Measurements from ENCODE around the gene GCK.

GCK gene

GRCh38 chr7:44208085-44208484 is 18.8 kb upstream of the GCK start:
- no peak overlapping the region for H4K8ac ChIP-seq (ENCODE audit: low read depth, low read length)
- WGBS (ENCODE audit: extremely low coverage, insufficient coverage, insufficient read length), result no CpG with 5 or more reads among the region's 7 CpGs
- no peak overlapping the region for H4K91ac ChIP-seq (ENCODE audit: low read depth, low read length)
- no peak overlapping the region for H3K4me3 ChIP-seq (ENCODE audit: low read depth, low read length)
- H2BK120ac ChIP-seq (ENCODE audit: insufficient read depth, low read length, poor library complexity), result no peak overlapping the region
- no peak overlapping the region for H2BK5ac ChIP-seq (ENCODE audit: low read depth, low read length, poor library complexity)
- no peak overlapping the region for H3K4ac ChIP-seq (ENCODE audit: low read depth, low read length)
- H3K4me1 ChIP-seq (ENCODE audit: control insufficient read depth in 1 of 2, insufficient read depth in 2 of 2, low read length in 2 of 2), result no peaks in the 10 kb centered on the region
- peaks cover 2% of the 10 kb centered on the region for H3K79me2 ChIP-seq (ENCODE audit: control insufficient read depth, insufficient read depth, low read length, poor library complexity)
- H3K4me2 ChIP-seq (ENCODE audit: low read length), result no peak overlapping the region
- H3K18ac ChIP-seq (ENCODE audit: low read length), result peak overlapping the region; percentile 35
- H4K12ac ChIP-seq (ENCODE audit: low read depth, low read length), result no peak overlapping the region
- no peak overlapping the region for H2AK5ac ChIP-seq (ENCODE audit: low read length)
- no peak for DNase-seq
- no peak overlapping the region for H3K27ac ChIP-seq (ENCODE audit: low read depth, low read length)
- H3K36me3 ChIP-seq (ENCODE audit: control insufficient read depth in 1 of 2, insufficient read depth in 2 of 2, low read length in 2 of 2), result peaks cover 62 to 79% of the 10 kb centered on the region in 2 experiments
- H2AFZ ChIP-seq (ENCODE audit: insufficient read depth, low read length, poor library complexity), result no peak overlapping the region
- no peak overlapping the region for H3K9ac ChIP-seq (ENCODE audit: low read length)
- H3K27me3 ChIP-seq (ENCODE audit: insufficient read depth, low read length), result no peaks in the 10 kb centered on the region
- H3K79me1 ChIP-seq (ENCODE audit: low read length), result no peaks in the 10 kb centered on the region
- no peak overlapping the region for H2BK12ac ChIP-seq (ENCODE audit: low read length)
- no peak overlapping the region for H3K23ac ChIP-seq (ENCODE audit: low read length)
- H3K9me3 ChIP-seq (ENCODE audit: insufficient read depth, low read depth, low read length), result no peaks in the 10 kb centered on the region
- no peak overlapping the region for H3K14ac ChIP-seq (ENCODE audit: low read length)

- Histone ChIP-seq H2AFZ (ENCODE audit: insufficient read depth, low read length, poor library complexity) (no peak overlapping the region), H3K4me1 (ENCODE audit: control insufficient read depth in 1 of 2, insufficient read depth in 2 of 2, low read length in 2 of 2) (peaks cover 3 to 4% of the 10 kb centered on the region in 2 experiments), H3K4me2 (ENCODE audit: low read length) (no peak overlapping the region), H2AK5ac (ENCODE audit: low read length) (no peak overlapping the region), H4K91ac (ENCODE audit: low read depth, low read length) (no peak overlapping the region), H3K79me1 (ENCODE audit: low read length) (peaks cover 1% of the 10 kb centered on the region), H3K4me3 (ENCODE audit: low read depth, low read length) (no peak overlapping the region), H2BK5ac (ENCODE audit: low read depth, low read length, poor library complexity) (no peak overlapping the region), H3K36me3 (ENCODE audit: control insufficient read depth in 1 of 2, insufficient read depth in 2 of 2, low read length in 2 of 2) (peaks cover 44 to 60% of the 10 kb centered on the region in 2 experiments), H3K27me3 (ENCODE audit: insufficient read depth, low read length) (no peaks in the 10 kb centered on the region), H3K18ac (ENCODE audit: low read length) (no peak overlapping the region), H3K4ac (ENCODE audit: low read depth, low read length) (no peak overlapping the region), H4K8ac (ENCODE audit: low read depth, low read length) (no peak overlapping the region), H3K14ac (ENCODE audit: low read length) (no peak overlapping the region), H2BK120ac (ENCODE audit: insufficient read depth, low read length, poor library complexity) (no peak overlapping the region), H4K12ac (ENCODE audit: low read depth, low read length) (no peak overlapping the region), H3K23ac (ENCODE audit: low read length) (no peak overlapping the region), H3K9me3 (ENCODE audit: insufficient read depth, low read depth, low read length) (no peaks in the 10 kb centered on the region), H3K27ac (ENCODE audit: low read depth, low read length) (no peak overlapping the region), H2BK12ac (ENCODE audit: low read length) (no peak overlapping the region), H3K79me2 (ENCODE audit: control insufficient read depth, insufficient read depth, low read length, poor library complexity) (peaks cover 12% of the 10 kb centered on the region), H3K9ac (ENCODE audit: low read length) (no peak overlapping the region)
- no peak for DNase-seq
- no CpG with 5 or more reads among the region's 5 CpGs for WGBS (ENCODE audit: extremely low coverage, insufficient coverage, insufficient read length)
Observed at GRCh38 chr7:44206008-44206407, 16.8 kb upstream of the GCK start.

GRCh38 chr7:44201813-44202212 is 12.6 kb upstream of the GCK start:
- Histone ChIP-seq H2BK12ac (ENCODE audit: low read length) (no peak overlapping the region), H3K4me3 (ENCODE audit: low read depth, low read length) (peak overlapping the region; percentile 47), H2BK5ac (ENCODE audit: low read depth, low read length, poor library complexity) (no peak overlapping the region), H3K9ac (ENCODE audit: low read length) (peak overlapping the region; percentile 12), H3K79me1 (ENCODE audit: low read length) (peaks cover 3% of the 10 kb centered on the region), H3K4me2 (ENCODE audit: low read length) (peak overlapping the region; percentile 94), H3K27ac (ENCODE audit: low read depth, low read length) (no peak overlapping the region), H2BK120ac (ENCODE audit: insufficient read depth, low read length, poor library complexity) (no peak overlapping the region), H3K14ac (ENCODE audit: low read length) (no peak overlapping the region), H3K36me3 (ENCODE audit: control insufficient read depth in 1 of 2, insufficient read depth in 2 of 2, low read length in 2 of 2) (peaks cover 12 to 22% of the 10 kb centered on the region in 2 experiments), H3K27me3 (ENCODE audit: insufficient read depth, low read length) (no peaks in the 10 kb centered on the region), H3K9me3 (ENCODE audit: insufficient read depth, low read depth, low read length) (no peaks in the 10 kb centered on the region), H4K91ac (ENCODE audit: low read depth, low read length) (no peak overlapping the region), H3K18ac (ENCODE audit: low read length) (no peak overlapping the region), H3K79me2 (ENCODE audit: control insufficient read depth, insufficient read depth, low read length, poor library complexity) (peaks cover 14% of the 10 kb centered on the region), H4K8ac (ENCODE audit: low read depth, low read length) (no peak overlapping the region), H2AFZ (ENCODE audit: insufficient read depth, low read length, poor library complexity) (no peak overlapping the region), H4K12ac (ENCODE audit: low read depth, low read length) (no peak overlapping the region), H3K4me1 (ENCODE audit: control insufficient read depth in 1 of 2, insufficient read depth in 2 of 2, low read length in 2 of 2) (peaks cover 3 to 4% of the 10 kb centered on the region in 2 experiments), H3K23ac (ENCODE audit: low read length) (no peak overlapping the region), H2AK5ac (ENCODE audit: low read length) (no peak overlapping the region), H3K4ac (ENCODE audit: low read depth, low read length) (peak overlapping the region; percentile 78)
- WGBS (ENCODE audit: extremely low coverage, insufficient coverage, insufficient read length), result no CpG with 5 or more reads among the region's 8 CpGs
- DNase-seq, result no peak

- WGBS (ENCODE audit: extremely low coverage, insufficient coverage, insufficient read length), result no CpG with 5 or more reads among the region's 58 CpGs
- H3K36me3 ChIP-seq (ENCODE audit: control insufficient read depth in 1 of 2, insufficient read depth in 2 of 2, low read length in 2 of 2), result peaks cover 4 to 14% of the 10 kb centered on the region in 2 experiments
- H3K27ac ChIP-seq (ENCODE audit: low read depth, low read length), result peak within 1 kb of the TSS; percentile 43
- H3K4me2 ChIP-seq (ENCODE audit: low read length), result peak within 1 kb of the TSS; percentile 94
- H3K9me3 ChIP-seq (ENCODE audit: insufficient read depth, low read depth, low read length), result no peaks in the 10 kb centered on the region
- no peak within 1 kb of the TSS for H3K23ac ChIP-seq (ENCODE audit: low read length)
- peak within 1 kb of the TSS; percentile 87 for H3K4ac ChIP-seq (ENCODE audit: low read depth, low read length)
- peak within 1 kb of the TSS; percentile 94 for H3K14ac ChIP-seq (ENCODE audit: low read length)
- peak within 1 kb of the TSS; percentile 8 for H2BK120ac ChIP-seq (ENCODE audit: insufficient read depth, low read length, poor library complexity)
- H4K91ac ChIP-seq (ENCODE audit: low read depth, low read length), result peak within 1 kb of the TSS; percentile 85
- H3K9ac ChIP-seq (ENCODE audit: low read length), result peak within 1 kb of the TSS; percentile 84
- peak within 1 kb of the TSS; percentile 95 for H3K4me3 ChIP-seq (ENCODE audit: low read depth, low read length)
- peaks cover 3% of the 10 kb centered on the region for H3K79me1 ChIP-seq (ENCODE audit: low read length)
- H2AFZ ChIP-seq (ENCODE audit: insufficient read depth, low read length, poor library complexity), result peak within 1 kb of the TSS; percentile 97
- H2BK12ac ChIP-seq (ENCODE audit: low read length), result no peak within 1 kb of the TSS
- DNase-seq, result peak; percentile 94 to 98
- H3K79me2 ChIP-seq (ENCODE audit: control insufficient read depth, insufficient read depth, low read length, poor library complexity), result peaks cover 14% of the 10 kb centered on the region
- no peaks in the 10 kb centered on the region for H3K27me3 ChIP-seq (ENCODE audit: insufficient read depth, low read length)
- H3K4me1 ChIP-seq (ENCODE audit: control insufficient read depth in 1 of 2, insufficient read depth in 2 of 2, low read length in 2 of 2), result peaks cover 3 to 4% of the 10 kb centered on the region in 2 experiments
- peak within 1 kb of the TSS; percentile 87 for H4K8ac ChIP-seq (ENCODE audit: low read depth, low read length)
- peak within 1 kb of the TSS; percentile 71 for H2AK5ac ChIP-seq (ENCODE audit: low read length)
- peak within 1 kb of the TSS; percentile 66 for H4K12ac ChIP-seq (ENCODE audit: low read depth, low read length)
- peak within 1 kb of the TSS; percentile 85 for H3K18ac ChIP-seq (ENCODE audit: low read length)
- peak within 1 kb of the TSS; percentile 15 for H2BK5ac ChIP-seq (ENCODE audit: low read depth, low read length, poor library complexity)
Observed at GRCh38 chr7:44200699-44201461, 11.6 kb upstream of the GCK start, which contains the start of gene YKT6. TSS of gene YKT6 (plus strand) at chr7:44200978. CDS start at chr7:44201136, 158 bp downstream.

Data from trophoblast cell (in vitro differentiated cells and primary cell).